ENCODE results near the gene EVPL.

DNA sequence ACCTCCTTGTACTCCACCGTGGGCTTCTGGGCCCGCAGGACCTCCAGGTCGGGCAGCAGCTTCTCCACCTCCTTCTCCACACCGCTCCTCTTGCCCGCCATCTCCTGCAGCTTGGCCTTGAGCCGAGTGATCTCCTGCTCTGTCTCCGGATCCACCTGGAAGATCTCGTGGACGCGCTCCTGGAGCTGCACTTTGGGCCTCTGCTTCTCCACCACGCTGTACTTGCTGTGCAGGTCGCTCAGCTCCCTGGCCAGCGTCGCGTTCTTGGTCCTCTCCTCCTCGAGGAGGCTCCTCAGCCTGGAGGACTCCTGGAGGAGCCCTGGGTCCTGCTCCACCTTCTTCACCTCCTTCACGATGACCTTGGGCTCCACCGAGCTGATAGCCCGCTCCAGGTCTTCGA lies 17.7 kb downstream of the EVPL start:
- no peak for TF ChIP-seq POLR2AphosphoS5 (IDR thresholded peaks at IDR 0.05; ENCODE audit: low read depth, low read length)
- no peak for TF ChIP-seq TAF1 (IDR thresholded peaks at IDR 0.05; ENCODE audit: borderline replicate concordance, insufficient read depth, low read length)
- TF ChIP-seq, protein P1, sequence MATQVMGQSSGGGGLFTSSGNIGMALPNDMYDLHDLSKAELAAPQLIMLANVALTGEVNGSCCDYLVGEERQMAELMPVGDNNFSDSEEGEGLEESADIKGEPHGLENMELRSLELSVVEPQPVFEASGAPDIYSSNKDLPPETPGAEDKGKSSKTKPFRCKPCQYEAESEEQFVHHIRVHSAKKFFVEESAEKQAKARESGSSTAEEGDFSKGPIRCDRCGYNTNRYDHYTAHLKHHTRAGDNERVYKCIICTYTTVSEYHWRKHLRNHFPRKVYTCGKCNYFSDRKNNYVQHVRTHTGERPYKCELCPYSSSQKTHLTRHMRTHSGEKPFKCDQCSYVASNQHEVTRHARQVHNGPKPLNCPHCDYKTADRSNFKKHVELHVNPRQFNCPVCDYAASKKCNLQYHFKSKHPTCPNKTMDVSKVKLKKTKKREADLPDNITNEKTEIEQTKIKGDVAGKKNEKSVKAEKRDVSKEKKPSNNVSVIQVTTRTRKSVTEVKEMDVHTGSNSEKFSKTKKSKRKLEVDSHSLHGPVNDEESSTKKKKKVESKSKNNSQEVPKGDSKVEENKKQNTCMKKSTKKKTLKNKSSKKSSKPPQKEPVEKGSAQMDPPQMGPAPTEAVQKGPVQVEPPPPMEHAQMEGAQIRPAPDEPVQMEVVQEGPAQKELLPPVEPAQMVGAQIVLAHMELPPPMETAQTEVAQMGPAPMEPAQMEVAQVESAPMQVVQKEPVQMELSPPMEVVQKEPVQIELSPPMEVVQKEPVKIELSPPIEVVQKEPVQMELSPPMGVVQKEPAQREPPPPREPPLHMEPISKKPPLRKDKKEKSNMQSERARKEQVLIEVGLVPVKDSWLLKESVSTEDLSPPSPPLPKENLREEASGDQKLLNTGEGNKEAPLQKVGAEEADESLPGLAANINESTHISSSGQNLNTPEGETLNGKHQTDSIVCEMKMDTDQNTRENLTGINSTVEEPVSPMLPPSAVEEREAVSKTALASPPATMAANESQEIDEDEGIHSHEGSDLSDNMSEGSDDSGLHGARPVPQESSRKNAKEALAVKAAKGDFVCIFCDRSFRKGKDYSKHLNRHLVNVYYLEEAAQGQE (IDR thresholded peaks at IDR 0.05; ENCODE audit: insufficient read depth in 1 of 2, low read depth in 2 of 2, low read length in 2 of 2), result no peak
- TF ChIP-seq FOXP2 (optimal IDR thresholded peaks at IDR 0.05; ENCODE audit: borderline replicate concordance, extremely low read depth, extremely low read length, insufficient read depth), result no peak
